HepG2 (cell line): ENCODE data around the gene AGPAT2. TPM values are rescaled to one million over a fixed set of nuclear protein-coding genes. Genes with fewer than 3 reads are reported as not detected.
A peak's percentile ranks its signal among the peaks of the same experiment; 100 is the strongest.

Experiments
- BORCS8-MEF2B ChIP-seq: sonication (generic); formaldehyde crosslinking; IDR thresholded peaks from 2 replicates; pipeline ENCODE4 v1.8.0; 2022; ENCODE audit warnings: mild to moderate bottlenecking, missing genetic modification reagents
- FOXA1 ChIP-seq, 2 experiments: fragments of 450-650 bp in 1 of 2; sonication (generic) in 1 of 2; formaldehyde crosslinking in 1 of 2; IDR thresholded peaks; 2 replicates each; pipeline versions ENCODE4 v1.4.0 to v1.6.1; 2016 to 2020; ENCODE audit warnings: missing genetic modification reagents in 1 of 2
- HOXA9 ChIP-seq: sonication (generic); formaldehyde crosslinking; IDR thresholded peaks from 2 replicates; pipeline ENCODE4 v1.8.1; 2022; ENCODE audit warnings: missing genetic modification reagents, mild to moderate bottlenecking, moderate library complexity, borderline replicate concordance
- JUNB ChIP-seq: sonication (generic); formaldehyde crosslinking; IDR thresholded peaks from 2 replicates; pipeline ENCODE4 v1.8.0; 2022; ENCODE audit warnings: missing genetic modification reagents, mild to moderate bottlenecking, borderline replicate concordance
- NR1H2 ChIP-seq: sonication (generic); formaldehyde crosslinking; IDR thresholded peaks from 2 replicates; pipeline ENCODE4 v1.8.1; 2022; ENCODE audit warnings: low read depth, missing genetic modification reagents, borderline replicate concordance
- RCOR2 ChIP-seq: IDR thresholded peaks from 2 replicates; pipeline ENCODE4 v1.6.1; 2016; ENCODE audit warnings: missing biosample characterization, missing genetic modification reagents
- SRY ChIP-seq: sonication (generic); formaldehyde crosslinking; IDR thresholded peaks from 2 replicates; pipeline ENCODE4 v1.8.0; 2022; ENCODE audit warnings: mild to moderate bottlenecking, missing genetic modification reagents
- ZFP82 ChIP-seq: sonication (generic); formaldehyde crosslinking; IDR thresholded peaks from 2 replicates; pipeline ENCODE4 v1.5.1; 2020; ENCODE audit warnings: mild to moderate bottlenecking, missing genetic modification reagents, borderline replicate concordance
- ZFY ChIP-seq: sonication (generic); formaldehyde crosslinking; IDR thresholded peaks from 2 replicates; pipeline ENCODE4 v1.4.0; 2020; ENCODE audit warnings: missing genetic modification reagents
- ZNF101 ChIP-seq: sonication (generic); formaldehyde crosslinking; IDR thresholded peaks from 2 replicates; pipeline ENCODE4 v1.4.0; 2020; ENCODE audit warnings: mild to moderate bottlenecking, low read depth, missing genetic modification reagents, borderline replicate concordance
- ZNF234 ChIP-seq: sonication (generic); formaldehyde crosslinking; conservative IDR thresholded peaks from 2 replicates; pipeline ENCODE4 v1.5.1; 2020; ENCODE audit warnings: mild to moderate bottlenecking, missing genetic modification reagents
- ZNF749 ChIP-seq: sonication (generic); formaldehyde crosslinking; IDR thresholded peaks from 2 replicates; pipeline ENCODE4 v1.8.0; 2022; ENCODE audit warnings: mild to moderate bottlenecking, missing genetic modification reagents, moderate library complexity, borderline replicate concordance
- polyA plus RNA-seq, 8 experiments: library from polyadenylated mRNA; depleted of rRNA in 3 of 8; stranded (reverse) in 7 of 8; unstranded in 1 of 8; fragments of >200 nt; fragmentation: Illumina TruSeq in 4 of 8; extraction: Trizol in 4 of 8; gene quantifications; 2 replicates each; pipeline versions ENCODE4 v1.2.1 to v1.2.3, GENCODE V29; 2011 to 2016; ENCODE audit warnings: low read depth in 4 of 8, missing spikeins in 1 of 8, mixed read lengths in 1 of 8; ENCODE audit not compliant: insufficient read depth in 1 of 8
- total RNA-seq, 5 experiments: library from RNA; depleted of rRNA; stranded (reverse); fragments of >200 nt; fragmentation: Illumina TruSeq; extraction: Trizol; gene quantifications; 2 replicates each; pipeline ENCODE4 v1.2.3, GENCODE V29; 2016; ENCODE audit warnings: low read depth in 1 of 5
- TF ChIP-seq, protein P1 (sequence below): sonication (generic); formaldehyde crosslinking; IDR thresholded peaks from 2 replicates; pipeline ENCODE4 v1.5.0; 2020; ENCODE audit warnings: mild to moderate bottlenecking, missing genetic modification reagents
- TF ChIP-seq, protein P2 (sequence below): sonication (generic); formaldehyde crosslinking; IDR thresholded peaks from 2 replicates; pipeline ENCODE4 v1.4.0; 2020; ENCODE audit warnings: missing genetic modification reagents, borderline replicate concordance
- TF ChIP-seq, protein P3 (sequence below): IDR thresholded peaks from 2 replicates; pipeline ENCODE4 v1.6.1; 2016; ENCODE audit warnings: mild to moderate bottlenecking, missing biosample characterization, missing genetic modification reagents
- TF ChIP-seq, protein P4 (sequence below): sonication (generic); formaldehyde crosslinking; IDR thresholded peaks from 2 replicates; pipeline ENCODE4 v1.4.0; 2020; ENCODE audit warnings: mild to moderate bottlenecking, missing genetic modification reagents
- TF ChIP-seq, protein P5 (sequence below): sonication (generic); formaldehyde crosslinking; IDR thresholded peaks from 2 replicates; pipeline ENCODE4 v1.4.0; 2020; ENCODE audit warnings: missing genetic modification reagents; ENCODE audit errors: not compliant biosample characterization

The AGPAT2 gene
- total and polyA plus RNA-seq, 2 of the 13 experiments (the other 11 are each of a cell fraction or from before 2014, with no cell fraction given): 3.9 to 25.8 TPM

DNA sequence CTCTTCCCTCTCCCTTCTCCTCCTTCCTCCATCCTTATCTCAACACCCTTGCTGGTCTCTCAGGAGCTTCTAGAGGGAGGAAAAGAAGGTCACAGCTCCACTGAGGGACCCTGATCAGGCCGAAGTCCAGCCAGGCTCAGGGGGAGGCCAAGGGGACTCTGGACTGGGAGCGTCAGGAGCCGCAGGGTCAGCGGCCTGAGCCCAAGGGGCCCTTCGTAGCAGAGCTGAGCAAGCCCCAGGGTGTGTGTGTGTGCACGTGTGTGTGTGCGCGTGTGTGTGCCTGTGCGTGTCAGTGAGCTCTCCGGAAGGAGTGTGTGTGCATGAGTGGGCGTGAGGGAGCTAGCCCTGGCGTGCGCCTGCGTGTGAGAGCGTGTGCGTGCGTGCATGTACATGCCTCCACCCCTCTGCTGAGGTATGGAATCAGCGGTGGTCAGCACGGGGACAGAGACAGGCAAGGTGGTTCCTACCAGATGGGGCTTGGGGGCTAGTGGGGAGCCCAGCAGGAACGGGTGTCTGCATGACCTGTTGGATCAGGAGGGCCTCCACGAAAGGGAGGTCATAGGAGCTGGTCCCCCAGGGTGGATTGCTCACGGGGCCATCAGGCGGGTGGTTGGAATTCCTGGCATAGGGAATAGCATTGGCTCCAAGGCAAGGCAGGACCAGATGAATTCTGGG lies 10.0 kb upstream of the AGPAT2 start (continued):
- TF ChIP-seq, protein P1, sequence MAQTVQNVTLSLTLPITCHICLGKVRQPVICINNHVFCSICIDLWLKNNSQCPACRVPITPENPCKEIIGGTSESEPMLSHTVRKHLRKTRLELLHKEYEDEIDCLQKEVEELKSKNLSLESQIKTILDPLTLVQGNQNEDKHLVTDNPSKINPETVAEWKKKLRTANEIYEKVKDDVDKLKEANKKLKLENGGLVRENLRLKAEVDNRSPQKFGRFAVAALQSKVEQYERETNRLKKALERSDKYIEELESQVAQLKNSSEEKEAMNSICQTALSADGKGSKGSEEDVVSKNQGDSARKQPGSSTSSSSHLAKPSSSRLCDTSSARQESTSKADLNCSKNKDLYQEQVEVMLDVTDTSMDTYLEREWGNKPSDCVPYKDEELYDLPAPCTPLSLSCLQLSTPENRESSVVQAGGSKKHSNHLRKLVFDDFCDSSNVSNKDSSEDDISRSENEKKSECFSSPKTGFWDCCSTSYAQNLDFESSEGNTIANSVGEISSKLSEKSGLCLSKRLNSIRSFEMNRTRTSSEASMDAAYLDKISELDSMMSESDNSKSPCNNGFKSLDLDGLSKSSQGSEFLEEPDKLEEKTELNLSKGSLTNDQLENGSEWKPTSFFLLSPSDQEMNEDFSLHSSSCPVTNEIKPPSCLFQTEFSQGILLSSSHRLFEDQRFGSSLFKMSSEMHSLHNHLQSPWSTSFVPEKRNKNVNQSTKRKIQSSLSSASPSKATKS (CRISPR knock-in tag): no peak
- TF ChIP-seq, protein P2, sequence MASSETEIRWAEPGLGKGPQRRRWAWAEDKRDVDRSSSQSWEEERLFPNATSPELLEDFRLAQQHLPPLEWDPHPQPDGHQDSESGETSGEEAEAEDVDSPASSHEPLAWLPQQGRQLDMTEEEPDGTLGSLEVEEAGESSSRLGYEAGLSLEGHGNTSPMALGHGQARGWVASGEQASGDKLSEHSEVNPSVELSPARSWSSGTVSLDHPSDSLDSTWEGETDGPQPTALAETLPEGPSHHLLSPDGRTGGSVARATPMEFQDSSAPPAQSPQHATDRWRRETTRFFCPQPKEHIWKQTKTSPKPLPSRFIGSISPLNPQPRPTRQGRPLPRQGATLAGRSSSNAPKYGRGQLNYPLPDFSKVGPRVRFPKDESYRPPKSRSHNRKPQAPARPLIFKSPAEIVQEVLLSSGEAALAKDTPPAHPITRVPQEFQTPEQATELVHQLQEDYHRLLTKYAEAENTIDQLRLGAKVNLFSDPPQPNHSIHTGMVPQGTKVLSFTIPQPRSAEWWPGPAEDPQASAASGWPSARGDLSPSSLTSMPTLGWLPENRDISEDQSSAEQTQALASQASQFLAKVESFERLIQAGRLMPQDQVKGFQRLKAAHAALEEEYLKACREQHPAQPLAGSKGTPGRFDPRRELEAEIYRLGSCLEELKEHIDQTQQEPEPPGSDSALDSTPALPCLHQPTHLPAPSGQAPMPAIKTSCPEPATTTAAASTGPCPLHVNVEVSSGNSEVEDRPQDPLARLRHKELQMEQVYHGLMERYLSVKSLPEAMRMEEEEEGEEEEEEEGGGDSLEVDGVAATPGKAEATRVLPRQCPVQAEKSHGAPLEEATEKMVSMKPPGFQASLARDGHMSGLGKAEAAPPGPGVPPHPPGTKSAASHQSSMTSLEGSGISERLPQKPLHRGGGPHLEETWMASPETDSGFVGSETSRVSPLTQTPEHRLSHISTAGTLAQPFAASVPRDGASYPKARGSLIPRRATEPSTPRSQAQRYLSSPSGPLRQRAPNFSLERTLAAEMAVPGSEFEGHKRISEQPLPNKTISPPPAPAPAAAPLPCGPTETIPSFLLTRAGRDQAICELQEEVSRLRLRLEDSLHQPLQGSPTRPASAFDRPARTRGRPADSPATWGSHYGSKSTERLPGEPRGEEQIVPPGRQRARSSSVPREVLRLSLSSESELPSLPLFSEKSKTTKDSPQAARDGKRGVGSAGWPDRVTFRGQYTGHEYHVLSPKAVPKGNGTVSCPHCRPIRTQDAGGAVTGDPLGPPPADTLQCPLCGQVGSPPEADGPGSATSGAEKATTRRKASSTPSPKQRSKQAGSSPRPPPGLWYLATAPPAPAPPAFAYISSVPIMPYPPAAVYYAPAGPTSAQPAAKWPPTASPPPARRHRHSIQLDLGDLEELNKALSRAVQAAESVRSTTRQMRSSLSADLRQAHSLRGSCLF (CRISPR knock-in tag): no peak
- TF ChIP-seq SRY (no peak), RCOR2 (CRISPR knock-in tag) (no peak; the same call in 1 of the 2 replicates), BORCS8-MEF2B (CRISPR knock-in tag) (peak; percentile 41; the same call in 1 of the 2 replicates), ZNF234 (CRISPR knock-in tag) (no peak), ZFY (CRISPR knock-in tag) (peak; percentile 39; the same call in 1 of the 2 replicates), HOXA9 (CRISPR knock-in tag) (peak; percentile 44; the same call in 1 of the 2 replicates), FOXA1 (IDR thresholded peaks at IDR 0.05) (no peak), FOXA1 (CRISPR knock-in tag; IDR thresholded peaks at IDR 0.05) (no peak), ZNF101 (CRISPR knock-in tag) (no peak), ZFP82 (CRISPR knock-in tag) (no peak), NR1H2 (no peak), JUNB (CRISPR knock-in tag) (no peak; the same call in 1 of the 2 replicates), ZNF749 (CRISPR knock-in tag) (no peak)
- TF ChIP-seq, protein P3, sequence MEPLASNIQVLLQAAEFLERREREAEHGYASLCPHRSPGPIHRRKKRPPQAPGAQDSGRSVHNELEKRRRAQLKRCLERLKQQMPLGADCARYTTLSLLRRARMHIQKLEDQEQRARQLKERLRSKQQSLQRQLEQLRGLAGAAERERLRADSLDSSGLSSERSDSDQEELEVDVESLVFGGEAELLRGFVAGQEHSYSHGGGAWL: no peak
- TF ChIP-seq, protein P4, sequence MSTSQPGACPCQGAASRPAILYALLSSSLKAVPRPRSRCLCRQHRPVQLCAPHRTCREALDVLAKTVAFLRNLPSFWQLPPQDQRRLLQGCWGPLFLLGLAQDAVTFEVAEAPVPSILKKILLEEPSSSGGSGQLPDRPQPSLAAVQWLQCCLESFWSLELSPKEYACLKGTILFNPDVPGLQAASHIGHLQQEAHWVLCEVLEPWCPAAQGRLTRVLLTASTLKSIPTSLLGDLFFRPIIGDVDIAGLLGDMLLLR: no peak
- TF ChIP-seq, protein P5, sequence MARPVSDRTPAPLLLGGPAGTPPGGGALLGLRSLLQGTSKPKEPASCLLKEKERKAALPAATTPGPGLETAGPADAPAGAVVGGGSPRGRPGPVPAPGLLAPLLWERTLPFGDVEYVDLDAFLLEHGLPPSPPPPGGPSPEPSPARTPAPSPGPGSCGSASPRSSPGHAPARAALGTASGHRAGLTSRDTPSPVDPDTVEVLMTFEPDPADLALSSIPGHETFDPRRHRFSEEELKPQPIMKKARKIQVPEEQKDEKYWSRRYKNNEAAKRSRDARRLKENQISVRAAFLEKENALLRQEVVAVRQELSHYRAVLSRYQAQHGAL (CRISPR knock-in tag): no peak
